HepG2 (cell line): Measurements from ENCODE around the gene FSCN2. TPM values are rescaled to one million over a fixed set of nuclear protein-coding genes. Genes with fewer than 3 reads are reported as not detected.
A peak's percentile ranks its signal among the peaks of the same experiment; 100 is the strongest.

ENCODE experiments used
- CCAR2 ChIP-seq: fragments of 200-400 bp; formaldehyde crosslinking; optimal IDR thresholded peaks from 2 replicates; pipeline ENCODE3; 2018; ENCODE audit warnings: low read depth, mild to moderate bottlenecking, low read length, moderate library complexity
- CENPX ChIP-seq: sonication (generic); formaldehyde crosslinking; IDR thresholded peaks from 2 replicates; pipeline ENCODE4 v1.9.0; 2021; ENCODE audit warnings: mild to moderate bottlenecking, missing genetic modification reagents, moderate library complexity
- ETV6 ChIP-seq: sonication (generic); formaldehyde crosslinking; conservative IDR thresholded peaks from 2 replicates; pipeline ENCODE4 v1.4.0; 2020; ENCODE audit warnings: missing genetic modification reagents
- FOSL2 ChIP-seq: sonication (generic); formaldehyde crosslinking; IDR thresholded peaks from 2 replicates; pipeline ENCODE4 v1.4.0; 2020; ENCODE audit warnings: missing genetic modification reagents
- HMGA1 ChIP-seq: sonication (generic); formaldehyde crosslinking; conservative IDR thresholded peaks from 2 replicates; pipeline ENCODE4 v1.4.0; 2020; ENCODE audit warnings: missing genetic modification reagents
- KMT2A ChIP-seq: sonication (generic); formaldehyde crosslinking; IDR thresholded peaks from 2 replicates; pipeline ENCODE4 v1.4.0; 2020; ENCODE audit warnings: missing genetic modification reagents
- MED1 ChIP-seq: sonication (generic); formaldehyde crosslinking; IDR thresholded peaks from 2 replicates; pipeline ENCODE4 v1.4.0; 2020; ENCODE audit warnings: missing genetic modification reagents
- MTA3 ChIP-seq: sonication (generic); formaldehyde crosslinking; IDR thresholded peaks from 2 replicates; pipeline ENCODE4 v1.4.0; 2020; ENCODE audit warnings: missing genetic modification reagents
- NCOA2 ChIP-seq: sonication (generic); formaldehyde crosslinking; IDR thresholded peaks from 2 replicates; pipeline ENCODE4 v1.8.0; 2022; ENCODE audit warnings: inconsistent platforms
- PRPF4 ChIP-seq: fragments of 200-400 bp; formaldehyde crosslinking; IDR thresholded peaks from 2 replicates; pipeline ENCODE4 v1.6.1; 2016; ENCODE audit warnings: low read length, low read depth; ENCODE audit not compliant: poor library complexity, severe bottlenecking
- SKI ChIP-seq: fragments of 450-650 bp; IDR thresholded peaks from one replicate; pipeline ENCODE4 v1.6.1; 2018; ENCODE audit warnings: mild to moderate bottlenecking; ENCODE audit not compliant: partially characterized antibody
- ZFP1 ChIP-seq: IDR thresholded peaks from 2 replicates; pipeline ENCODE4 v1.6.1; 2016
- ZNF230 ChIP-seq: sonication (generic); formaldehyde crosslinking; IDR thresholded peaks from 2 replicates; pipeline ENCODE4 v1.4.0; 2020; ENCODE audit warnings: mild to moderate bottlenecking, missing genetic modification reagents
- ZNF430 ChIP-seq: sonication (generic); formaldehyde crosslinking; IDR thresholded peaks from 2 replicates; pipeline ENCODE4 v1.9.0; 2021; ENCODE audit warnings: mild to moderate bottlenecking, missing genetic modification reagents
- ZNF615 ChIP-seq: sonication (generic); formaldehyde crosslinking; IDR thresholded peaks from 2 replicates; pipeline ENCODE4 v1.5.0; 2020; ENCODE audit warnings: mild to moderate bottlenecking, missing genetic modification reagents, borderline replicate concordance
- ZNF703 ChIP-seq: sonication (generic); formaldehyde crosslinking; IDR thresholded peaks from 2 replicates; pipeline ENCODE4 v1.5.1; 2020; ENCODE audit warnings: missing genetic modification reagents, mild to moderate bottlenecking, moderate library complexity, borderline replicate concordance
- polyA plus RNA-seq, 8 experiments: library from polyadenylated mRNA; depleted of rRNA in 3 of 8; stranded (reverse) in 7 of 8; unstranded in 1 of 8; fragments of >200 nt; fragmentation: Illumina TruSeq in 4 of 8; extraction: Trizol in 4 of 8; gene quantifications; 2 replicates each; pipeline versions ENCODE4 v1.2.1 to v1.2.3, GENCODE V29; 2011 to 2016; ENCODE audit warnings: low read depth in 4 of 8, missing spikeins in 1 of 8, mixed read lengths in 1 of 8; ENCODE audit not compliant: insufficient read depth in 1 of 8
- total RNA-seq, 5 experiments: library from RNA; depleted of rRNA; stranded (reverse); fragments of >200 nt; fragmentation: Illumina TruSeq; extraction: Trizol; gene quantifications; 2 replicates each; pipeline ENCODE4 v1.2.3, GENCODE V29; 2016; ENCODE audit warnings: low read depth in 1 of 5
- TF ChIP-seq, protein P1 (sequence below): sonication (generic); formaldehyde crosslinking; IDR thresholded peaks from 2 replicates; pipeline ENCODE4 v1.4.0; 2020; ENCODE audit warnings: missing genetic modification reagents
- TF ChIP-seq, protein P2 (sequence below): sonication (generic); formaldehyde crosslinking; IDR thresholded peaks from 2 replicates; pipeline ENCODE4 v1.5.1; 2020; ENCODE audit warnings: mild to moderate bottlenecking, missing genetic modification reagents, moderate library complexity
- TF ChIP-seq, protein P3 (sequence below): sonication (generic); formaldehyde crosslinking; IDR thresholded peaks from 2 replicates; pipeline ENCODE4 v1.8.1; 2023; ENCODE audit warnings: missing genetic modification reagents, mild to moderate bottlenecking, borderline replicate concordance
- TF ChIP-seq, protein P4 (sequence below): sonication (generic); formaldehyde crosslinking; IDR thresholded peaks from 2 replicates; pipeline ENCODE4 v1.9.0; 2021; ENCODE audit warnings: missing genetic modification reagents, borderline replicate concordance
- TF ChIP-seq, protein P5 (sequence below): sonication (generic); formaldehyde crosslinking; IDR thresholded peaks from 2 replicates; pipeline ENCODE4 v1.4.0; 2020; ENCODE audit warnings: missing genetic modification reagents, borderline replicate concordance

The FSCN2 gene
- total and polyA plus RNA-seq, 2 of the 13 experiments (the other 11 are each of a cell fraction or from before 2014, with no cell fraction given), result 0.09 TPM; not detected in 1

DNA sequence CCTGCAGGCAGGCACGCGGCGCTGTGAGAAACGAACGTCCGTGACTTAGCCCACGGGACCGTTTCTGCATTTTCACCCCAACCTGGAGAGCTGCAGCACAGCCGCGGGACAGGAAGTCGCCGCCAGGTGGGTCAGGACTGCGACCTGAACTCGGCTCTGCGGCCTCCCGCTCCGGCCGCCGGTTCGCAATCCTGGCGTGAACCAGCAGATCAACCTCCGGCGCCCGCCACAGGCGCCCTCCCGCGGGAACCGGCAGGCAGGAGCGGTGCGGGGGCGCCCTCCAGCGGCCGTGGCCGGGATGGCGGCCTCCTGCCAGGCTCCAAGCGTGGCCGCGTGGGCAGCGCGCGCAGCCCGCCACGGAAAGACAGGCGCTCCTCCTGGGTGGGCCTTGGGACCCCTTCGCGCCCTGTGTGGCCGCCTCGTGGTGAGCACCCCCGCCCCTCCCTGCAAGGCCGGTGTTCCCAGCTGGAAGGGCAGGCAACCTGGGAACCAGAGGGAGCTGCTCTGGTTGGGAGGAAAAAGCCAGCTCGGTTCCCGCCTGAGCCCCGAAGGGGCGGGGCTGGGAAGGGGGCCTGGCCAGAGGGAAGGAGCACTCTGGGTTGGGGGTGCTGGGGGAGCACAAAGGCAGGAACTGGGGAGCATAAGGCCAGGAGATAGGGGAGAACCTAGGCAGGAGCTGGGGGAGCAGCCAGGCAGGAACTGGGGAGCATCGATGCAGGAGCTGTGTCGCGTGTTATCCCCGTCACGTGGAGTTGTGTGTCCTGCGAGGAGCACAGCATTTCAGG is 43.8 kb upstream of the FSCN2 start (continued):
- TF ChIP-seq ZNF703 (CRISPR knock-in tag) (peak; percentile 74; the same call in 1 of the 2 replicates), MTA3 (CRISPR knock-in tag) (no peak), ZNF230 (CRISPR knock-in tag) (peak; percentile 67; the same call in 1 of the 2 replicates), ZNF430 (peak; percentile 78; the same call in 1 of the 2 replicates), SKI (peak; percentile 84), ETV6 (CRISPR knock-in tag) (no peak; the same call in 1 of the 2 replicates), ZFP1 (CRISPR knock-in tag) (no peak), KMT2A (peak; percentile 43; the same call in 1 of the 2 replicates), PRPF4 (no peak), NCOA2 (CRISPR knock-in tag) (no peak), CCAR2 (no peak), MED1 (CRISPR knock-in tag) (no peak; the same call in 1 of the 2 replicates), HMGA1 (CRISPR knock-in tag) (no peak), FOSL2 (no peak; the same call in 1 of the 2 replicates), ZNF615 (CRISPR knock-in tag) (no peak), CENPX (CRISPR knock-in tag) (no peak)
- TF ChIP-seq, protein P1, sequence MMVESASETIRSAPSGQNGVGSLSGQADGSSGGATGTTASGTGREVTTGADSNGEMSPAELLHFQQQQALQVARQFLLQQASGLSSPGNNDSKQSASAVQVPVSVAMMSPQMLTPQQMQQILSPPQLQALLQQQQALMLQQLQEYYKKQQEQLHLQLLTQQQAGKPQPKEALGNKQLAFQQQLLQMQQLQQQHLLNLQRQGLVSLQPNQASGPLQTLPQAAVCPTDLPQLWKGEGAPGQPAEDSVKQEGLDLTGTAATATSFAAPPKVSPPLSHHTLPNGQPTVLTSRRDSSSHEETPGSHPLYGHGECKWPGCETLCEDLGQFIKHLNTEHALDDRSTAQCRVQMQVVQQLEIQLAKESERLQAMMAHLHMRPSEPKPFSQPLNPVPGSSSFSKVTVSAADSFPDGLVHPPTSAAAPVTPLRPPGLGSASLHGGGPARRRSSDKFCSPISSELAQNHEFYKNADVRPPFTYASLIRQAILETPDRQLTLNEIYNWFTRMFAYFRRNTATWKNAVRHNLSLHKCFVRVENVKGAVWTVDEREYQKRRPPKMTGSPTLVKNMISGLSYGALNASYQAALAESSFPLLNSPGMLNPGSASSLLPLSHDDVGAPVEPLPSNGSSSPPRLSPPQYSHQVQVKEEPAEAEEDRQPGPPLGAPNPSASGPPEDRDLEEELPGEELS (CRISPR knock-in tag), result no peak
- TF ChIP-seq, protein P2, sequence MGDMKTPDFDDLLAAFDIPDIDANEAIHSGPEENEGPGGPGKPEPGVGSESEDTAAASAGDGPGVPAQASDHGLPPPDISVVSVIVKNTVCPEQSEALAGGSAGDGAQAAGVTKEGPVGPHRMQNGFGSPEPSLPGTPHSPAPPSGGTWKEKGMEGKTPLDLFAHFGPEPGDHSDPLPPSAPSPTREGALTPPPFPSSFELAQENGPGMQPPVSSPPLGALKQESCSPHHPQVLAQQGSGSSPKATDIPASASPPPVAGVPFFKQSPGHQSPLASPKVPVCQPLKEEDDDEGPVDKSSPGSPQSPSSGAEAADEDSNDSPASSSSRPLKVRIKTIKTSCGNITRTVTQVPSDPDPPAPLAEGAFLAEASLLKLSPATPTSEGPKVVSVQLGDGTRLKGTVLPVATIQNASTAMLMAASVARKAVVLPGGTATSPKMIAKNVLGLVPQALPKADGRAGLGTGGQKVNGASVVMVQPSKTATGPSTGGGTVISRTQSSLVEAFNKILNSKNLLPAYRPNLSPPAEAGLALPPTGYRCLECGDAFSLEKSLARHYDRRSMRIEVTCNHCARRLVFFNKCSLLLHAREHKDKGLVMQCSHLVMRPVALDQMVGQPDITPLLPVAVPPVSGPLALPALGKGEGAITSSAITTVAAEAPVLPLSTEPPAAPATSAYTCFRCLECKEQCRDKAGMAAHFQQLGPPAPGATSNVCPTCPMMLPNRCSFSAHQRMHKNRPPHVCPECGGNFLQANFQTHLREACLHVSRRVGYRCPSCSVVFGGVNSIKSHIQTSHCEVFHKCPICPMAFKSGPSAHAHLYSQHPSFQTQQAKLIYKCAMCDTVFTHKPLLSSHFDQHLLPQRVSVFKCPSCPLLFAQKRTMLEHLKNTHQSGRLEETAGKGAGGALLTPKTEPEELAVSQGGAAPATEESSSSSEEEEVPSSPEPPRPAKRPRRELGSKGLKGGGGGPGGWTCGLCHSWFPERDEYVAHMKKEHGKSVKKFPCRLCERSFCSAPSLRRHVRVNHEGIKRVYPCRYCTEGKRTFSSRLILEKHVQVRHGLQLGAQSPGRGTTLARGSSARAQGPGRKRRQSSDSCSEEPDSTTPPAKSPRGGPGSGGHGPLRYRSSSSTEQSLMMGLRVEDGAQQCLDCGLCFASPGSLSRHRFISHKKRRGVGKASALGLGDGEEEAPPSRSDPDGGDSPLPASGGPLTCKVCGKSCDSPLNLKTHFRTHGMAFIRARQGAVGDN (CRISPR knock-in tag), result peak; percentile 92
- TF ChIP-seq, protein P3, sequence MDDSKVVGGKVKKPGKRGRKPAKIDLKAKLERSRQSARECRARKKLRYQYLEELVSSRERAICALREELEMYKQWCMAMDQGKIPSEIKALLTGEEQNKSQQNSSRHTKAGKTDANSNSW (CRISPR knock-in tag), result no peak; the same call in 1 of the 2 replicates
- TF ChIP-seq, protein P4, sequence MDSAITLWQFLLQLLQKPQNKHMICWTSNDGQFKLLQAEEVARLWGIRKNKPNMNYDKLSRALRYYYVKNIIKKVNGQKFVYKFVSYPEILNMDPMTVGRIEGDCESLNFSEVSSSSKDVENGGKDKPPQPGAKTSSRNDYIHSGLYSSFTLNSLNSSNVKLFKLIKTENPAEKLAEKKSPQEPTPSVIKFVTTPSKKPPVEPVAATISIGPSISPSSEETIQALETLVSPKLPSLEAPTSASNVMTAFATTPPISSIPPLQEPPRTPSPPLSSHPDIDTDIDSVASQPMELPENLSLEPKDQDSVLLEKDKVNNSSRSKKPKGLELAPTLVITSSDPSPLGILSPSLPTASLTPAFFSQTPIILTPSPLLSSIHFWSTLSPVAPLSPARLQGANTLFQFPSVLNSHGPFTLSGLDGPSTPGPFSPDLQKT (CRISPR knock-in tag), result no peak
- TF ChIP-seq, protein P5, sequence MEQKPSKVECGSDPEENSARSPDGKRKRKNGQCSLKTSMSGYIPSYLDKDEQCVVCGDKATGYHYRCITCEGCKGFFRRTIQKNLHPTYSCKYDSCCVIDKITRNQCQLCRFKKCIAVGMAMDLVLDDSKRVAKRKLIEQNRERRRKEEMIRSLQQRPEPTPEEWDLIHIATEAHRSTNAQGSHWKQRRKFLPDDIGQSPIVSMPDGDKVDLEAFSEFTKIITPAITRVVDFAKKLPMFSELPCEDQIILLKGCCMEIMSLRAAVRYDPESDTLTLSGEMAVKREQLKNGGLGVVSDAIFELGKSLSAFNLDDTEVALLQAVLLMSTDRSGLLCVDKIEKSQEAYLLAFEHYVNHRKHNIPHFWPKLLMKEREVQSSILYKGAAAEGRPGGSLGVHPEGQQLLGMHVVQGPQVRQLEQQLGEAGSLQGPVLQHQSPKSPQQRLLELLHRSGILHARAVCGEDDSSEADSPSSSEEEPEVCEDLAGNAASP, result peak; percentile 74
